Measurements from ENCODE around the gene SLC25A11.

SLC25A11 gene

GRCh38 chr17:4897198-4897687 is 42.6 kb downstream of the SLC25A11 start:
- in situ Hi-C loops (cut with MboI; ENCODE audit: low sequenced_read_pairs), result loop anchor here (25.0 kb wide), 1 partner anchor 335 kb away; the partner anchor contains the start of genes GGT6 and MYBBP1A

GRCh38 chr17:4896332-4897197 is 43.3 kb downstream of the SLC25A11 start:
- in situ Hi-C loops (cut with MboI; ENCODE audit: low sequenced_read_pairs), result loop anchor here (25.0 kb wide), 1 partner anchor 334 kb away; the partner anchor contains the start of genes GGT6 and MYBBP1A

- in situ Hi-C loops (cut with MboI; ENCODE audit: low sequenced_read_pairs), result loop anchor here (25.0 kb wide), 1 partner anchor 333 kb away; the partner anchor contains the start of genes GGT6 and MYBBP1A
Measured at GRCh38 chr17:4895657-4896331, 44.1 kb downstream of the SLC25A11 start.

DNA sequence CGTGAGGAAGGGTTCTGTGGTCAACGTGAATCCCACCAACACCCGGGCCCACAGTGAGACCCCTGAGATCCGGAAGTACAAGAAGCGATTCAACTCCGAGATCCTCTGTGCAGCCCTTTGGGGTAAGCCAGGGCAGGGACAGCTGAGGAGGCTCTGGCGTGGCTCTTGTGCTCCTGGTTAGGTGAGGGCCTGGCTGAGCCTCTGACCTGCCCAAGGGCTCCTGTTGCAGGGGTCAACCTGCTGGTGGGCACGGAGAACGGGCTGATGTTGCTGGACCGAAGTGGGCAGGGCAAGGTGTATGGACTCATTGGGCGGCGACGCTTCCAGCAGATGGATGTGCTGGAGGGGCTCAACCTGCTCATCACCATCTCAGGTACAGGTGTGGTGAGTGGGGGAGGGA is 44.7 kb downstream of the SLC25A11 start:
- in situ Hi-C loops (cut with MboI; ENCODE audit: low sequenced_read_pairs), result loop anchor here (25.0 kb wide), 1 partner anchor 333 kb away; the partner anchor contains the start of genes GGT6 and MYBBP1A

DNA sequence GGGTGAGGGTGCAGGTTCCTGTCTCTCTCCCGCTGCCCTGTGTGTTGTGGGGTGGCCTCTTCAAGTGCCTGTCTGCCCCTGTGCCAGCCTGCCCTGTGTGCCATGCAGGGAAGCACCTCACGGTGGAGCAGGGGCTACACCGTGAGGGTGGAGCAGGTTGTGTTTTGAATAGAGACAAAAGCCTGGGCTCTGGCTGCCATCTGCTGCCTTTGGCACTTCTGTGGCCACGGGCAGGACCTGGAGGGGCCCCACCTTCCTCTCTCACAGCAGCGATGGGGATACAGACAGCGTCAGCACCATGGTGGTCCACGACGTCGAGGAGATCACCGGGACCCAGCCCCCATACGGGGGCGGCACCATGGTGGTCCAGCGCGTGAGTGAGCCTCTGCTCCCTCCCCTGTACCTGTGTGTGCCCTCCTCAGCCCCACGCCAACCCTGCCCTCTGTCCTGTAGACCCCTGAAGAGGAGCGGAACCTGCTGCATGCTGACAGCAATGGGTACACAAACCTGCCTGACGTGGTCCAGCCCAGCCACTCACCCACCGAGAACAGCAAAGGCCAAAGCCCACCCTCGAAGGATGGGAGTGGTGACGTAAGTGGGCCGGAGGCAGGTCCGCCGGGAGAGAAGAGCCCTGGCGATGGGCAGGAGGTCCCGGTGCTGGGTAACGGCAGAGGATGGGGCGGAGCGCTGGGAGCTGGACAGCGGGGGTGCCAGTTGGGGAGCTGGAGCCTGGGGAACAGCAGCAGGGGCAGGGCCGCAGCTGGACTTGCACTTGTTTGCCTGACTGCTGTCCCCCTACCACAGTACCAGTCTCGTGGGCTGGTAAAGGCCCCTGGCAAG is 45.9 kb downstream of the SLC25A11 start:
- in situ Hi-C loops (cut with MboI; ENCODE audit: low sequenced_read_pairs), result loop anchor here (25.0 kb wide), 1 partner anchor 332 kb away; the partner anchor contains the start of genes GGT6 and MYBBP1A

- in situ Hi-C loops (cut with MboI; ENCODE audit: low sequenced_read_pairs), result loop anchor here (25.0 kb wide), 1 partner anchor 331 kb away; the partner anchor contains the start of genes GGT6 and MYBBP1A
Measured at GRCh38 chr17:4893272-4893671, 46.6 kb downstream of the SLC25A11 start.

DNA sequence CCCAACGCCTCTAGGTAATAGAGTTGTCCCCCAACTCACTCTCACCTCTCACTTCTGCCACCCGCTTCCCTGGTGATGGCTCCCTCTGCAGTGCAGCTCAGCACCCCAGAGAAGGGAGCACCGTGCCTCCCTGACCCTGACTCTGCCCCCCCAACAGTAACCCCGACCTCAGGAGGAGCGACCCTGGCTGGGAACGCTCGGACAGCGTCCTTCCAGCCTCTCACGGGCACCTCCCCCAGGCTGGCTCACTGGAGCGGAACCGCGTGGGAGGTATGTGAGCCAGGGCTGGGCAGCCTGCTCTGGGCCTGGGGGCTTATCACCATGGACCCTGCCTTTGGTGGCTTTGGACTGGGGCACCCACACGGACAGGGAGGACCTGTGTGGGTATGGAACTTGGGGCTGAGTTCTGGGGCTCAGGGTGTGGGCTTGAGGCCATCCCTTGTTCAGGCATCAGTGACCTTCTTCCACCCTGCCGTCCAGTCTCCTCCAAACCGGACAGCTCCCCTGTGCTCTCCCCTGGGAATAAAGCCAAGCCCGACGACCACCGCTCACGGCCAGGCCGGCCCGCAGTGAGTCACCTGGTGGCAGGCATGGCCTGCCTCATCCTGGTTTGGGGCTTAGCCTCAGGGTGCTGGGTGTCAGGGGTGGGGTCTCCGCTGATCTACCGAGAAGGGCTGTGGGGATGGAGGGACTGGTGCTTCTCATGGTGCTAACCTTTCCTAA is 47.2 kb downstream of the SLC25A11 start:
- in situ Hi-C loops (cut with MboI; ENCODE audit: low sequenced_read_pairs), result loop anchor here (25.0 kb wide), 1 partner anchor 330 kb away; the partner anchor contains the start of genes GGT6 and MYBBP1A

GRCh38 chr17:4891411-4892410 is 48.1 kb downstream of the SLC25A11 start:
- in situ Hi-C loops (cut with MboI; ENCODE audit: low sequenced_read_pairs), result loop anchor here (25.0 kb wide), 1 partner anchor 329 kb away; the partner anchor contains the start of genes GGT6 and MYBBP1A

- in situ Hi-C loops (cut with MboI; ENCODE audit: low sequenced_read_pairs), result loop anchor here (10.0 to 25.0 kb wide), 2 partner anchors 173 to 325 kb away; partner anchors contain the start of genes ARRB2, GGT6 and MYBBP1A
Measured at GRCh38 chr17:4887581-4887980, 52.3 kb downstream of the SLC25A11 start.
